Heart left ventricle (tissue), 16 donors: ENCODE results near the gene RGS6. TPM values are rescaled to one million over a fixed set of nuclear protein-coding genes. Genes with fewer than 3 reads are reported as not detected.

Experiments used
- ATAC-seq, 4 donors: fragments of 200-7000 bp; cut with Tn5 transposase; one replicate each; pipeline ENCODE4 v1.9.1; 2020 to 2022; ENCODE audit warnings: moderate library complexity in 4 of 4, mild to moderate bottlenecking in 3 of 4, moderate number of reproducible peaks in 1 of 4
- DNase-seq, 5 donors: peaks; one replicate each; pipeline ENCODE4 v3.0.0-alpha.2; 2020
- H3K27ac ChIP-seq, 12 donors: fragments of 200-600 bp; sonication (generic) in 4 of 12; one replicate each; pipeline versions ENCODE4 v1.5.0 to v1.8.0; 2016 to 2022; ENCODE audit warnings: mild to moderate bottlenecking in 2 of 12
- H3K27me3 ChIP-seq, 9 donors: fragments of 200-600 bp; sonication (generic) in 2 of 9; one replicate each; pipeline versions ENCODE4 v1.5.1 to v1.8.0; 2016 to 2022; ENCODE audit warnings: mild to moderate bottlenecking in 3 of 9
- H3K36me3 ChIP-seq, 9 donors: fragments of 200-600 bp; sonication (generic) in 2 of 9; one replicate each; pipeline versions ENCODE4 v1.5.0 to v1.8.0; 2018 to 2022; ENCODE audit warnings: mild to moderate bottlenecking in 2 of 9
- H3K4me1 ChIP-seq, 12 donors: fragments of 200-600 bp; sonication (generic) in 4 of 12; one replicate each; pipeline versions ENCODE4 v1.5.0 to v1.8.0; 2016 to 2022; ENCODE audit warnings: mild to moderate bottlenecking in 3 of 12
- H3K4me3 ChIP-seq, 12 donors: fragments of 200-600 bp; sonication (generic) in 4 of 12; one replicate each; pipeline versions ENCODE4 v1.5.0 to v1.8.0; 2017 to 2022; ENCODE audit warnings: mild to moderate bottlenecking in 9 of 12, moderate library complexity in 4 of 12
- H3K9me3 ChIP-seq, 12 donors: fragments of 200-600 bp; sonication (generic) in 4 of 12; one replicate each; pipeline versions ENCODE4 v1.5.0 to v1.8.0; 2016 to 2022; ENCODE audit warnings: mild to moderate bottlenecking in 1 of 12
- CTCF ChIP-seq, 12 donors: fragments of 200-600 bp; sonication (generic) in 4 of 12; IDR thresholded peaks; one replicate each; pipeline versions ENCODE4 v1.5.0 to v1.8.0; 2018 to 2022; ENCODE audit warnings: antibody characterized with exemption in 12 of 12, mild to moderate bottlenecking in 5 of 12
- POLR2A ChIP-seq, 2 donors: fragments of 450-650 bp; IDR thresholded peaks; one replicate each; pipeline ENCODE4 v1.6.1; 2017; ENCODE audit warnings: antibody characterized with exemption in 2 of 2, mild to moderate bottlenecking in 2 of 2, moderate library complexity in 2 of 2
- WGBS, 4 donors: extraction: QIAGEN DNeasy Blood & Tissue Kit in 2 of 4; methylation state at CpG; one replicate each; pipeline versions ENCODE4 v1.1.5 to v1.1.7; 2013 to 2018; 5-methylcytosine and 5-hydroxymethylcytosine counted together
- intact Hi-C, 10 donors: fragments of 100-400 bp; cut with DNase I; formaldehyde crosslinking; loops; one replicate each; pipeline versions ENCODE4 v1.11.1 to v1.14.2; 2022
- polyA plus RNA-seq, 2 donors: library from polyadenylated mRNA; stranded (reverse); fragments of 200-250 nt; gene quantifications; one replicate each; pipeline ENCODE4 v1.2.3, GENCODE V29; 2013
- total RNA-seq, 9 donors: library from RNA; depleted of rRNA in 2 of 9; stranded (reverse); fragments of >200 nt in 2 of 9; fragmentation: NEBNext Ultra II Directional in 3 of 9; extraction: Animal tissue kit (Norgen Biotek cat#: 25700) in 3 of 9; gene quantifications; one replicate each; pipeline versions ENCODE4 v1.1.0 to v1.2.4, GENCODE V29; 2016 to 2023
- donor health status: ischemic (EF 13 %, LVEDD 7.1; RV severe dilation, severe dysfunction).
- donor health status: healthy with polysubstance abuse.
- donor health status: DM: no; HTN: yes; CAD: no.
- donor health status: DM: no; HTN: no; CAD: no.
- donor health status: ischemic (EF 25% LVEDD 6.9; RV normal size, moderate dysfunction).
- donor health status: ischemic (EF 25% LVEDD 5.7; RV mildly dilated, moderate dysfunction).
- donor health status: healthy.
- donor health status: DM: yes; HTN: yes; CAD: no.
- donor health status: ischemic (EF 35%, LVEDD 5.7; RV mildly dilated, moderate dysfunction).
- donor health status: nonischemic (EF 11% LVEDD 7.7; RV severe dilation, severe dysfunction).
- donor health status: DM: yes; HTN: yes; CAD: no.
- donor health status: PGD.
- donor health status: ischemic (EF 29% LVEDD 5.4; RV normal size, mild dysfunction).
- donor health status: nonischemic (EF 23%, LVEDD 6.1; RV moderate dilation, normal function).

RGS6 gene
- total and polyA plus RNA-seq, 11 donors, result 1.3 to 25.4 (median 15.1) TPM

GRCh38 chr14:72603639-72604038 is 671.4 kb downstream of the RGS6 start:
- 78 to 82% (median 80%) methylated on average over 4 of the region's 4 CpGs for WGBS, 4 donors
- intact Hi-C loops, result no loop called here
- no peaks in the 10 kb centered on the region for H3K9me3 ChIP-seq
- no peak for TF ChIP-seq POLR2A (IDR thresholded peaks at IDR 0.05)
- TF ChIP-seq CTCF (IDR thresholded peaks at IDR 0.05), result no peak
- no peaks in the 10 kb centered on the region for H3K4me1 ChIP-seq
- H3K27ac ChIP-seq, result no peak overlapping the region
- H3K36me3 ChIP-seq, result no peaks in the 10 kb centered on the region
- no peak overlapping the region for H3K4me3 ChIP-seq
- DNase-seq (no peak), ATAC-seq (no peak)
- H3K27me3 ChIP-seq, result no peaks in the 10 kb centered on the region

GRCh38 chr14:72604133-72604532 is 671.9 kb downstream of the RGS6 start:
- TF ChIP-seq POLR2A (IDR thresholded peaks at IDR 0.05) (no peak), CTCF (IDR thresholded peaks at IDR 0.05) (no peak)
- H3K36me3 ChIP-seq, result no peaks in the 10 kb centered on the region
- H3K27me3 ChIP-seq, result no peaks in the 10 kb centered on the region
- ATAC-seq, result no peak
- 90 to 95% (median 94%) methylated on average over 3 of the region's 3 CpGs for WGBS, 4 donors
- H3K4me3 ChIP-seq, result no peak overlapping the region
- DNase-seq, result no peak
- intact Hi-C loops, result no loop called here
- no peaks in the 10 kb centered on the region for H3K9me3 ChIP-seq
- no peak overlapping the region for H3K27ac ChIP-seq
- no peaks in the 10 kb centered on the region for H3K4me1 ChIP-seq

- Histone ChIP-seq H3K27ac (no peak overlapping the region), H3K36me3 (no peaks in the 10 kb centered on the region), H3K27me3 (no peaks in the 10 kb centered on the region), H3K9me3 (no peaks in the 10 kb centered on the region), H3K4me1 (peaks cover 0 to 2% (median 0%) of the 10 kb centered on the region in 12 donors), H3K4me3 (no peak overlapping the region)
- no peak for TF ChIP-seq CTCF (IDR thresholded peaks at IDR 0.05)
- TF ChIP-seq POLR2A (IDR thresholded peaks at IDR 0.05), result no peak
- DNase-seq (no peak), ATAC-seq (no peak)
- 86 to 94% (median 89%) methylated on average over 17 to 18 of the region's 18 CpGs for WGBS, 4 donors
- intact Hi-C loops, result no loop called here
These were observed 673.1 kb downstream of the RGS6 start for GRCh38 chr14:72605096-72605920.

- H3K9me3 ChIP-seq, result no peaks in the 10 kb centered on the region
- H3K27ac ChIP-seq, result no peak overlapping the region
- WGBS, 4 donors, result 90 to 100% (median 94%) methylated on average over 3 of the region's 3 CpGs
- no peak for TF ChIP-seq CTCF (IDR thresholded peaks at IDR 0.05)
- TF ChIP-seq POLR2A (IDR thresholded peaks at IDR 0.05), result no peak
- H3K4me1 ChIP-seq, result peaks cover 0 to 8% (median 0%) of the 10 kb centered on the region in 12 donors
- ATAC-seq (no peak), DNase-seq (no peak)
- H3K36me3 ChIP-seq, result no peaks in the 10 kb centered on the region
- H3K27me3 ChIP-seq, result no peaks in the 10 kb centered on the region
- H3K4me3 ChIP-seq, result no peak overlapping the region
- intact Hi-C loops, result no loop called here
These were observed 673.6 kb downstream of the RGS6 start for GRCh38 chr14:72605921-72606220.
